ENCODE data around the gene SDCBP2.

- no peak for TF ChIP-seq CTCF (IDR thresholded peaks at IDR 0.05)
- no peak for TF ChIP-seq POLR2A (IDR thresholded peaks at IDR 0.05)
Measured at GRCh38 chr20:1377341-1377871, 48.5 kb upstream of the SDCBP2 start.
